ENCODE results near the gene BORCS8. TPM values are rescaled to one million over a fixed set of nuclear protein-coding genes. Genes with fewer than 3 reads are reported as not detected.

Gene BORCS8
- total and polyA plus RNA-seq, 4 experiments from 2014 or later: 24.4 to 41.2 (median 32.6) TPM

DNA sequence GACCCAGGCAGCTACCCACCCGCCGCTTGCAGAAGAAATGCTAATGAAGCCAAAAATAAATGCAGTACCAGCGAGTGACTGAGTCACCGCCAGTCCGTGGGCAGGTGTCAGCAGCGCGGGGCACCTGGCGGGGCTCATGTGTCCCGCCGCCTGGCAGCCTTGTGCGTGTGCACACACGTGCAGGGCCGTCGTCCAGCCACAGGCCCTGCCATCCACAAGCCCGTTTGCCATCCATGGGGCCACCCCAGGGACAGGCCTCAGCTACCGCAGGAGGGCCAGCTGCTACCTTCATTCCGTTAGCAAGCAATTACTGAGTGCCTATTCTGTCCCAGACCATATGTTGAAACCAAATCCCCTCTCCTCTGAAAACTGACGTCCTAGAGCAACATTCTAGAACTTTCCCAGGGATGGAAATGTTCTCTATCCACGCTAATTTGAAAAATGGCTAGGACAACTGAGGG lies 40.3 kb upstream of the BORCS8 start:
- Mint-ChIP-seq H3K36me3 (no peaks in the 10 kb centered on the region), H3K4me3 (no peak overlapping the region), H3K27me3 (peaks cover 7 to 10% of the 10 kb centered on the region in 2 donors), H3K4me1 (no peaks in the 10 kb centered on the region), H3K9me3 (peaks cover 2 to 32% (median 24%) of the 10 kb centered on the region in 8 donors), H3K27ac (no peak overlapping the region)
- Histone ChIP-seq H3K27ac (ENCODE audit: low read depth, low read length) (no peak overlapping the region), H3K4me3 (ENCODE audit: low read length in 2 of 2) (no peak overlapping the region), H3K36me3 (ENCODE audit: insufficient read depth, low read length) (no peaks in the 10 kb centered on the region), H3K27me3 (ENCODE audit: insufficient read depth, low read length) (no peaks in the 10 kb centered on the region), H3K4me1 (ENCODE audit: insufficient read depth, low read length) (no peaks in the 10 kb centered on the region), H3K9me3 (ENCODE audit: control insufficient read depth in 1 of 2, low read length in 2 of 2) (peaks cover 0 to 18% of the 10 kb centered on the region in 2 donors)
- ChIA-PET CTCF (ENCODE audit: partially characterized antibody) (no interaction called here), POLR2A (ENCODE audit: partially characterized antibody) (no interaction called here)
- intact Hi-C loops (cut with micrococcal nuclease): no loop called here
- no peak for DNase-seq

DNA sequence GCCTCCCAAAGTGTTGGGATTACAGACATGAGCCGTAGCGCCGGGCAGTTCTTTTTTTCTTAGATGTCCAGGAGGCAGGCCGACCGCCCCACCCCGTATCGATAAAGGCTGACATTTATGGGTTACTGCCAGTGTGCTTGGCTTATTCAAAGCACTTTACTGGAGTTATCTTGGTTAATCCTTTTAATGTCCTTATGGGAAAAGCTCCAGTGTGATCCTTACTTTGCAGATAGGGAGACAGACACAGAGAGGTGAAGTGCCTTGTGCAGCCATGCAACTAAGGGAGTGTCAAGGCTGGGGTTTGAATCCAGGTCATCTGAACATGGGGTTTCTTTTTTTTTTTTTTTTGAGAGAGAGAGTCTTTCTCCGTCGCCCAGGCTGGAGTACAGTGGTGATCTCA lies 39.0 kb upstream of the BORCS8 start:
- H3K4me3 Mint-ChIP-seq: no peak overlapping the region
- CTCF ChIA-PET (ENCODE audit: partially characterized antibody): no interaction called here

DNA sequence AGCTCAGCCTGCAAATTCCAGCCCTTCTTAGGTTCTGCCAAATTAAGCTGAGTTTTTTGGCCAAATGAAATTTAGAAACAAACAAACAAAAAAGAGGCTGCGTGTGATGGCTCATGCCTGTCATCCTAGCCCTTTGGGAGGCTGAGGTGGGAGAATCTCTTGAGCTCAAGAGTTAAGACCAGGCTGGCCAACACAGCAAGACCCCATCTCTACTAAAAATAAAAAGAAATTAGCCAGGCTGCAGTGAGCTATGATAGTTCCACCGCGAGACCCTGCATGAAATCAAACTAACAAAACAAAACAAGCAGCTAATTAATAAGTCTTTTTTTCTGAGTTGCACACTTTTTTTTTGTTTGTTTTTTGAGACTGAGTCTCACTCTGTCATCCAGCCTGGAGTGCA lies 37.7 kb upstream of the BORCS8 start:
- Mint-ChIP-seq H3K4me3 (no peak overlapping the region), H3K4me1 (peaks cover 0 to 5% (median 2%) of the 10 kb centered on the region in 4 donors), H3K27ac (no peak overlapping the region), H3K9me3 (peaks cover 0 to 19% (median 15%) of the 10 kb centered on the region in 8 donors), H3K36me3 (no peaks in the 10 kb centered on the region), H3K27me3 (peaks cover 6 to 10% of the 10 kb centered on the region in 2 donors)
- intact Hi-C loops (cut with micrococcal nuclease): no loop called here
- no peak for DNase-seq
- Histone ChIP-seq H3K27ac (ENCODE audit: low read depth, low read length) (no peak overlapping the region), H3K4me3 (ENCODE audit: low read length in 2 of 2) (no peak overlapping the region), H3K27me3 (ENCODE audit: insufficient read depth, low read length) (no peaks in the 10 kb centered on the region), H3K9me3 (ENCODE audit: control insufficient read depth in 1 of 2, low read length in 2 of 2) (peaks cover 0 to 11% of the 10 kb centered on the region in 2 donors), H3K36me3 (ENCODE audit: insufficient read depth, low read length) (no peaks in the 10 kb centered on the region), H3K4me1 (ENCODE audit: insufficient read depth, low read length) (peaks cover 7% of the 10 kb centered on the region)
- ChIA-PET POLR2A (ENCODE audit: partially characterized antibody) (no interaction called here), CTCF (ENCODE audit: partially characterized antibody) (interaction anchor here (1.1 kb wide), 1 partner anchor 84 kb away, joined by 5 read pairs; no protein-coding TSS in a partner anchor)

More for the DNA sequence above, 39.0 kb upstream of the BORCS8 start:
- Mint-ChIP-seq H3K9me3 (peaks cover 0 to 28% (median 20%) of the 10 kb centered on the region in 8 donors), H3K36me3 (no peaks in the 10 kb centered on the region), H3K27ac (no peak overlapping the region), H3K4me1 (no peaks in the 10 kb centered on the region), H3K27me3 (peaks cover 4 to 10% of the 10 kb centered on the region in 2 donors)
- Histone ChIP-seq H3K27ac (ENCODE audit: low read depth, low read length) (no peak overlapping the region), H3K4me3 (ENCODE audit: low read length in 2 of 2) (no peak overlapping the region), H3K27me3 (ENCODE audit: insufficient read depth, low read length) (no peaks in the 10 kb centered on the region), H3K36me3 (ENCODE audit: insufficient read depth, low read length) (no peaks in the 10 kb centered on the region), H3K9me3 (ENCODE audit: control insufficient read depth in 1 of 2, low read length in 2 of 2) (peaks cover 0 to 15% of the 10 kb centered on the region in 2 donors), H3K4me1 (ENCODE audit: insufficient read depth, low read length) (no peaks in the 10 kb centered on the region)
- DNase-seq: no peak
- intact Hi-C loops (cut with micrococcal nuclease): no loop called here
- POLR2A ChIA-PET (ENCODE audit: partially characterized antibody): no interaction called here

DNA sequence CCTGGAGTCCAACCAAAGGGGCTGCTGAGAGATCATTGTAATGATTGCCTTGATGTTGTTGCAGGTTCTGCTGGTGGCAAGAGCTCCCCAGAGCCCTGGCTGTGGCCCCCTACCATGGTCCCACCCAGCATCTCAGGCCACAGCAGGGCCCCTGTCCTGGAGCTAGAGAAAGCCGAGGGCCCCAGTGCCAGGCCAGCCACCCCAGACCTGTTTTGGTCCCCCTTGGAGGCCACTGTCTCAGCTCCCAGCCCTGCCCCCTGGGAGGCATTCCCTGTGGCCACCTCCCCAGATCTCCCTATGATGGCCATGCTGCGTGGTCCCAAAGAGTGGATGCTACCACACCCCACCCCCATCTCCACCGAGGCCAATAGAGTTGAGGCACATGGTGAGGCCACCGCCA lies 35.3 kb upstream of the BORCS8 start:
- peaks cover 10% of the 10 kb centered on the region in 2 donors for H3K27me3 Mint-ChIP-seq
- H3K36me3 Mint-ChIP-seq: no peaks in the 10 kb centered on the region
- peaks cover 10% of the 10 kb centered on the region for H3K4me1 ChIP-seq (ENCODE audit: insufficient read depth, low read length)
- intact Hi-C loops (cut with micrococcal nuclease): no loop called here
- DNase-seq: no peak
- no peak overlapping the region for H3K27ac ChIP-seq (ENCODE audit: low read depth, low read length)
- H3K27ac Mint-ChIP-seq: no peak overlapping the region
- H3K36me3 ChIP-seq (ENCODE audit: insufficient read depth, low read length): no peaks in the 10 kb centered on the region
- H3K9me3 Mint-ChIP-seq: peaks cover 0 to 2% (median 0%) of the 10 kb centered on the region in 8 donors
- no peak overlapping the region for H3K4me3 ChIP-seq (ENCODE audit: low read length in 2 of 2)
- no peaks in the 10 kb centered on the region for H3K9me3 ChIP-seq (ENCODE audit: control insufficient read depth in 1 of 2, low read length in 2 of 2)
- peaks cover 0 to 5% (median 2%) of the 10 kb centered on the region in 4 donors for H3K4me1 Mint-ChIP-seq
- no peaks in the 10 kb centered on the region for H3K27me3 ChIP-seq (ENCODE audit: insufficient read depth, low read length)
- H3K4me3 Mint-ChIP-seq: no peak overlapping the region
- CTCF ChIA-PET (ENCODE audit: partially characterized antibody): interaction anchor here (0.9 to 3.2 kb wide), 2 partner anchors 53 to 263 kb away, joined by 4 to 10 read pairs; no protein-coding TSS in a partner anchor
- POLR2A ChIA-PET (ENCODE audit: partially characterized antibody): no interaction called here

DNA sequence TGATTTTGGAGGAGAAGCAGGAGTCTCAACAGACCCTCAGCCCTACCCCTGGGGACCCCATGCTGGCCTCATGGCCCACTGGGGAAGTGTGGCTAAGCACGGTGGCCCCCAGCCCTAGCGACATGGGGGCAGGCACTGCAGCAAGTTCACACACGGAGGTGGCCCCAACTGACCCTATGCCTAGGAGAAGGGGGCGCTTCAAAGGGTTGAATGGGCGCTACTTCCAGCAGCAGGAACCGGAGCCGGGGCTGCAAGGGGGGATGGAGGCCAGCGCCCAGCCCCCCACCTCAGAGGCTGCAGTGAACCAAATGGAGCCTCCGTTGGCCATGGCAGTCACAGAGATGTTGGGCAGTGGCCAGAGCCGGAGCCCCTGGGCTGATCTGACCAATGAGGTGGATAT lies 34.7 kb upstream of the BORCS8 start:
- Histone ChIP-seq H3K36me3 (ENCODE audit: insufficient read depth, low read length) (no peaks in the 10 kb centered on the region), H3K4me1 (ENCODE audit: insufficient read depth, low read length) (peaks cover 10% of the 10 kb centered on the region), H3K27me3 (ENCODE audit: insufficient read depth, low read length) (no peaks in the 10 kb centered on the region), H3K9me3 (ENCODE audit: control insufficient read depth in 1 of 2, low read length in 2 of 2) (no peaks in the 10 kb centered on the region), H3K4me3 (ENCODE audit: low read length in 2 of 2) (no peak overlapping the region), H3K27ac (ENCODE audit: low read depth, low read length) (no peak overlapping the region)
- Mint-ChIP-seq H3K9me3 (peaks cover 0 to 2% (median 0%) of the 10 kb centered on the region in 8 donors), H3K27ac (no peak overlapping the region), H3K4me1 (peaks cover 0 to 5% (median 2%) of the 10 kb centered on the region in 4 donors), H3K4me3 (no peak overlapping the region), H3K36me3 (no peaks in the 10 kb centered on the region), H3K27me3 (peaks cover 8 to 9% of the 10 kb centered on the region in 2 donors)
- ChIA-PET POLR2A (ENCODE audit: partially characterized antibody) (no interaction called here), CTCF (ENCODE audit: partially characterized antibody) (interaction anchor here (0.9 to 3.2 kb wide), 4 partner anchors 52 to 263 kb away, joined by 4 to 22 read pairs (median 8); no protein-coding TSS in a partner anchor)
- intact Hi-C loops (cut with micrococcal nuclease): no loop called here
- DNase-seq: no peak

DNA sequence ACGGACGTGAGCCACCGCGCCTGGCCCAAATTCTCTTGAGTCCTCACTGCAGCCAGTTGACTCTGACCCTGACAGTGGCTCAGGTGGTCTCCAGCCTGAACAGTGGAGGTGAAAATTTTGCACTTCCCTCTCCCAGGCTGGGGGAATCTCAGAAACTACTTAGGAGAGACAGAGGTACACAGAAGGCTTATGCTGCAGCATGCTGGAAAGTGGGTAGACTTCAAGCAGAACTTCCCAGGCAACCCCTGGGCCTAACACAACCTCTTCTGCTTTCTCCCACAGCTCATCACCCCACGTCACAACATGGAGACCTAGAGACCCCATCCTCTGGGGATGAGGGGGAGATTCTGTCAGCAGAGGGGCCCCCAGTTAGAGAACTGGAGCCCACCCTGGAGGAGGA lies 34.3 kb upstream of the BORCS8 start:
- peaks cover 0 to 2% (median 0%) of the 10 kb centered on the region in 8 donors for H3K9me3 Mint-ChIP-seq
- ChIA-PET POLR2A (ENCODE audit: partially characterized antibody) (interaction anchor here (3.0 kb wide), 1 partner anchor 34 kb away, joined by 9 read pairs; the partner anchor contains the start of genes BORCS8 and RFXANK), CTCF (ENCODE audit: partially characterized antibody) (interaction anchor here (1.0 to 3.4 kb wide), 10 partner anchors 8 to 264 kb away, joined by 3 to 22 read pairs (median 8); partner anchors contain the start of genes BORCS8 and RFXANK)
- Histone ChIP-seq H3K27ac (ENCODE audit: low read depth, low read length) (no peak overlapping the region), H3K9me3 (ENCODE audit: control insufficient read depth in 1 of 2, low read length in 2 of 2) (no peaks in the 10 kb centered on the region), H3K4me3 (ENCODE audit: low read length in 2 of 2) (no peak overlapping the region), H3K27me3 (ENCODE audit: insufficient read depth, low read length) (no peaks in the 10 kb centered on the region), H3K36me3 (ENCODE audit: insufficient read depth, low read length) (no peaks in the 10 kb centered on the region), H3K4me1 (ENCODE audit: insufficient read depth, low read length) (peaks cover 10% of the 10 kb centered on the region)
- H3K4me3 Mint-ChIP-seq: peak overlapping the region in 1 of 8 donors; percentile 75
- H3K27ac Mint-ChIP-seq: no peak overlapping the region
- DNase-seq: no peak
- H3K36me3 Mint-ChIP-seq: no peaks in the 10 kb centered on the region
- H3K4me1 Mint-ChIP-seq: peaks cover 0 to 5% (median 2%) of the 10 kb centered on the region in 4 donors
- H3K27me3 Mint-ChIP-seq: peaks cover 8 to 9% of the 10 kb centered on the region in 2 donors
- intact Hi-C loops (cut with micrococcal nuclease): no loop called here

DNA sequence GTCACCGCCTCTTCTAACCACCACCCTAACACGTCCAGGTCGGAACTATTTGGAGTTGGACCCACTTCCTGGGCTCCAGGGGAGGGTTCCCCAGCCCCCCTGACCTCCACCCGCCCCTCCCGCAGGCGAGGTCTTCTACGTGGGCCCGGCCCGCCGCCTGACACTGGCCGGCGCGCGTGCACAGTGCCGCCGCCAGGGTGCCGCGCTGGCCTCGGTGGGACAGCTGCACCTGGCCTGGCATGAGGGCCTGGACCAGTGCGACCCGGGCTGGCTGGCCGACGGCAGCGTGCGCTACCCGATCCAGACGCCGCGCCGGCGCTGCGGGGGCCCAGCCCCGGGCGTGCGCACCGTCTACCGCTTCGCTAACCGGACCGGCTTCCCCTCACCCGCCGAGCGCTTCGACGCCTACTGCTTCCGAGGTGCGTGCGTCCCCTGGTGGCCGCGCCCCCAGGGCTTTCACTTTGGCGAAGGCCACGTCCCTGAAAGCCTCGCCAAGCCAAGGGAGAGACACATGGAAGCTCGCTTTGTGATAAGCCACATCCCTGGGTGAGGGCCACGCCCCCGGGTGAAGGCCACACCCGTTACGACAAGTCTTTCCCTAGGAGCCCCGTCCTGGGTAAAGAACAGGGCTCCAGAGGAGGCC lies 33.0 kb upstream of the BORCS8 start:
- ChIA-PET POLR2A (ENCODE audit: partially characterized antibody) (interaction anchor here (0.7 to 3.0 kb wide), 3 partner anchors 22 to 160 kb away, joined by 3 to 9 read pairs (median 7); partner anchors contain the start of genes BORCS8, NR2C2AP and RFXANK), CTCF (ENCODE audit: partially characterized antibody) (interaction anchor here (0.8 to 3.4 kb wide), 15 partner anchors 9 to 269 kb away, joined by 3 to 22 read pairs (median 5); partner anchors contain the start of genes BORCS8 and RFXANK)
- no peaks in the 10 kb centered on the region for H3K36me3 ChIP-seq (ENCODE audit: insufficient read depth, low read length)
- H3K4me1 Mint-ChIP-seq: peaks cover 0 to 5% (median 2%) of the 10 kb centered on the region in 4 donors
- H3K27ac Mint-ChIP-seq: peak overlapping the region in 2 of 7 donors; percentile 10 to 70
- H3K4me1 ChIP-seq (ENCODE audit: insufficient read depth, low read length): peaks cover 10% of the 10 kb centered on the region
- peak; percentile 74 to 78 (median 76) for DNase-seq
- H3K27ac ChIP-seq (ENCODE audit: low read depth, low read length): no peak overlapping the region
- H3K9me3 ChIP-seq (ENCODE audit: control insufficient read depth in 1 of 2, low read length in 2 of 2): no peaks in the 10 kb centered on the region
- no peaks in the 10 kb centered on the region for H3K36me3 Mint-ChIP-seq
- peak overlapping the region; percentile 70 to 93 (median 76) for H3K4me3 Mint-ChIP-seq
- no peaks in the 10 kb centered on the region for H3K27me3 ChIP-seq (ENCODE audit: insufficient read depth, low read length)
- peak overlapping the region in 1 of 2 donors; percentile 49 for H3K4me3 ChIP-seq (ENCODE audit: low read length in 2 of 2)
- intact Hi-C loops (cut with micrococcal nuclease): loop anchor here (1.0 kb wide), 1 partner anchor 39 kb away; no protein-coding TSS in a partner anchor
- H3K9me3 Mint-ChIP-seq: peaks cover 0 to 2% (median 0%) of the 10 kb centered on the region in 8 donors
- peaks cover 8 to 10% of the 10 kb centered on the region in 2 donors for H3K27me3 Mint-ChIP-seq

Measured in CD4-positive, alpha-beta memory T cell (primary cell).